NCI-H1417 treated with DMSO at 0.1 percent for 48 hours (cell line): ENCODE data around the gene ARHGAP15.

Experiments used
- DNase-seq: peaks from one replicate; lab custom pipeline; 2025; lab: John Stamatoyannopoulos, UW

Gene ARHGAP15

GRCh38 chr2:143690235-143690634 lies 561.0 kb downstream of the ARHGAP15 start:
- no peak for DNase-seq

- DNase-seq, result no peak
These were observed 561.9 kb downstream of the ARHGAP15 start for GRCh38 chr2:143691121-143691520.

- DNase-seq, result no peak
These were observed 562.9 kb downstream of the ARHGAP15 start for GRCh38 chr2:143692162-143692561.

DNA sequence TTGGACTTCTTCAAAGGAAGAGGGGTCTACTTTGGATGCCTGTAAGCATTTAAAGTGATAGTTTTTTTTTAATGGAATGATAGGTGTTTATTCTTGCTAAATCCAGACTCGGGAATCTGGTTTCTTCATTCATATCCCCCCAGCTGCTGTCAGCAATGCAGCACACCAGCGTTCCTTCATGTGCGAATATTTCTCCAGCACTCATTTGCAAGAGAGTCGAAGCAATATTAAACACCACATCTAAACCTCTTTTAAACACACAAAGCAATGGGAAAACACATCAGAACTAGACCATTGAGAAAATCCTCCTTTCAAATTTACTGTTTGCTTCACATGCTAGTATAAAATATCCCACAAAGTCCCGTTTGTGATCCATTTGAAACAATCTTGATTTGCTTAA lies 563.7 kb downstream of the ARHGAP15 start:
- no peak for DNase-seq

- no peak for DNase-seq
These were observed 565.1 kb downstream of the ARHGAP15 start for GRCh38 chr2:143694335-143694734.

DNA sequence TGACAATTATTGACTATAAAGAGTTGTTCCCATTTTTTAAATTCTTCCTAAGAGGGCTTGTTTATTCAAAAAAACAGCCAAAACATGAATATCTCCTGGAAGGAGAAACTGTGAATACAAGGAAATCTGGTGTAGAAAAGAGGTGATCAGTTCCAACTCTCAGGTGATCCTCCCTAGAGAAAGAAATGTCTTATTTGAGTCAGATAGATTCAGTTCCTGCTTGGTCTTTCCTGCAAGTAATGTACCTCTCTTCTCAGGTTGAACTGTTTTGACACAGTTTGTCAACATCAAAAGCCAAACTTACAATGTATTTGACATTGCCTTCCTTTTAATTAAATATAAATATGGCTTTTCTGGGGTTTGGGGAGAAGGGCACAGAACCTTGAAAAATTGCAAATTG lies 567.4 kb downstream of the ARHGAP15 start:
- no peak for DNase-seq

DNA sequence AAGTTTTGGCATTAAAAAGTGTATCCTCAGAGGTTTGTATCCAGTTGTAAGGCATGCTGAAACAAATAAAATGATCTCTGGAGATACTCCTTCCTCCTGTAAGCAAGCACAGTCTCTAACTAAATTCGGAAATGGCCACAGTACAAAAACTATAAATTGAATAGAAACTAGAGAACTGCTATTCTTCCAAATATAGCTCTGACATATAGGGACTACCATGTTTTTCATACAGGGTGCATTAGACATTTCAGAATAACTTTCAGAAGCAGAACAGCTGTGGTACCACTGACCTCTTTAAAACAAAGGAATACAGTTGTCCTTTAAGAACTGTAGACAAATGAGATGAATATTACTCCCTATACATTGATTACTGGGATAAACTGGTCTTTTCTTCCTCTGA lies 568.5 kb downstream of the ARHGAP15 start:
- DNase-seq, result no peak

DNA sequence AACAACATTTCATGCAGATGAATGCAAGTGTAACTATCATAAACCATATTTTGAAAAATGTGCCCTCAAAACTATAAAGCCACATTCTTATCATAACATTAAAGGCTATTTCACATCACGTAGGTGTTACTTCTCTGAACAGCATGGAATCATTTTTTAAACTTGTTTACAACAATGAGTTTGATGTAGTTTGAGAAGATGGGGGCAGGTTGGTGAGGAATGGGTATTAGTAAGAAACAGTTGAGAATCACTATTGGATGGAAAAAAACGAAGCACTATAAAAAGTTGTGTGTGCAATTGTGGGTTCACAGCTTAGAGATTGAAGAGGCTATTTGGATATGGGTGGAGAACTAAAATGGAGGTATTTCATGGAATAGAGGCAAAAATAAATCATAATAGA lies 569.1 kb downstream of the ARHGAP15 start:
- no peak for DNase-seq

- no peak for DNase-seq
These were observed 569.8 kb downstream of the ARHGAP15 start for GRCh38 chr2:143698888-143699570.

- no peak for DNase-seq
These were observed 571.6 kb downstream of the ARHGAP15 start for GRCh38 chr2:143700865-143701264.

DNA sequence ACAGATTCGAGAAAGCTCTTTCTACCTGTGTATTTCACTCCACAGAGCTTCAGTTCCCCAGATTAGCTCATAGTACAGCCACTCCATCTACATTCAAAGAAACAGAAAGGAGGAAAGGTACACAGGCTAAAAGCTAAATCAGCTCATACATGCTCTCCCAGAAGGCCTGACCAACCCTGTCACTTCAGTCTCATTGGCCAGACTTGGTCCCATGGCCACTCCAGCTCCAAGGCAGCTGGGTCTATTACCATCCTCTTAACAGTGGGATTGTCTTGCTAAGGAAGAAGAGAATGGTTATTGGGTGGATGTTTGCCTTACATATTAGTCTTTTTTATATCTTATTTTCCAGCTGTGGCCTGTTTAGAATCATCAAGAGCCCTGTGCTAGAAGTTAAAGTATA lies 572.6 kb downstream of the ARHGAP15 start:
- DNase-seq, result no peak

GRCh38 chr2:143702931-143703330 lies 573.7 kb downstream of the ARHGAP15 start:
- DNase-seq, result no peak

DNA sequence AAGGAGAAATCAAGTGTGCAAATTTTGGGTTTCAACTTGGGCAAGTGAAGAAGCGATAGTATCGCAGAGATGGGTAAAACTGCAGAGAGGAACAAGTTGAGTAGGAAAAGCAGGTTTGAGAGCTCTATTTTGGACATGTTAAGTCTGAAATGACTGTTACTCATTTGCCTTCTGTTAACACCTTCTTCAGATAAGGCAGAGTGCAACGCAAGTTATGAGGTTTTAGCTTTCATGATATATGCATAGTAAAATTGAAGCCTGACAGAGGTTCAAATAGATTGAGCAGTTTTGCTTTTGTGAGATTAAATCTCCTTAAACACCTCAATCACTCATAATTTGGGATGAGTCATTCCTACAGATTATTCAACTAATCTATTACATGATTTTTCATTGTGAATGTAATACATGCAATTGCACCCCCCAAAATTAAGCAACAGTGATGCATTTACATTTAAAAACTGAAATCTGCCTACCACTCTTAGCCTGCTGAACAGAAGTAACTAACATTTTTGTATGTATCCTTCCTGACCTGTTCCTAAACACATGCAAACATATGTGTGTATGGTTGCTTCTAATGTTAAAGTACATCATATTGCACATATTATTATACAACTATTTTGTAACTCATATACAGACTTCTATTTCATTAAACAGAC lies 575.4 kb downstream of the ARHGAP15 start:
- DNase-seq, result no peak

DNA sequence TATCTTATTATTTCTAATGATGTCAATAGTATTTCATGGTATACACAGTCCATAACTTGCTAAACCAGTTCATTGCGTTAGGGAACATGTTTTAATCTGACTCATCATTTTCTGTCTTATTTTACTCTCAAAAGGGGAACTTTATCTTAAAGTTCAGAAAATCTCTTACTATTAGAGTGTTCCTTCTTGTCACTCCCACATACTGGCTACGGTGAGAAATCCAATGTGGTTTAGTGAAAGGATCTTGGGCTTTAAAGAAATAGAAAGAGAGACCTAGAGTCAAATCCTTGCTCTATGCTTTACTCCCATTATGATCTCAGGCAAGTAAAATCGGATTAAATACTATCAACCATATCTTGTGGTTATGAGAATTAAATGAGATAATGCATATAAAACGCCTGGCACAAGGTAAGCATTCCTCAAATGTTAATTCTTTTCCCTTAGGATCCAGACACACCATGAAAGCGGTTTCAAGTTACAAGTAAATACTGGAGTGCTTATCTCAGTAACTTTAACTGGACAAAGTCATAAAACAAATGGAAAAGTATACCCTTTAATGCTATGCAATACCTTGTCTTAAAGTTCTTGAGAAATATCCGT lies 576.0 kb downstream of the ARHGAP15 start:
- DNase-seq, result no peak

GRCh38 chr2:143706354-143706753 lies 577.1 kb downstream of the ARHGAP15 start:
- no peak for DNase-seq

DNA sequence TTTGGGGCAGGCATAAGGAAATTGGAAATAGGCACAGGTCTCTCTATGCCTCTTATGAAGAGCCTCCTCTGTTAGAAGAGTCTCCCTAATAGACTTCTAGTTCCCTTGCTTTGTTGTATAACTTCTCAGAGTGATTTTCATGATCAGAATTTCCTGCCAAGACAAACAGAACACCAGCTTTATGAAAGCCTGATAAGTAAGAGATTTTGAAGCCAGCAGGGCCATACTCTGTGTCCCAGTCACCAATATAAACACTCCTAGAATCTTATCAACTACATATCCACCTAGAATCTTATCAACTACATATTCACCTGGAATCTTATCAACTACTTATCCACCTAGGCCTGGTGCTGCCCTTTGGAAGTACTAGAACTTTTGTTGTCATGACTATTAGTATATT lies 579.5 kb downstream of the ARHGAP15 start:
- no peak for DNase-seq

GRCh38 chr2:143710196-143710595 lies 581.0 kb downstream of the ARHGAP15 start:
- DNase-seq, result no peak

GRCh38 chr2:143710879-143711278 lies 581.7 kb downstream of the ARHGAP15 start:
- no peak for DNase-seq

GRCh38 chr2:143716522-143716921 lies 587.3 kb downstream of the ARHGAP15 start:
- DNase-seq, result no peak

- no peak for DNase-seq
These were observed 587.8 kb downstream of the ARHGAP15 start for GRCh38 chr2:143717053-143717452.

DNA sequence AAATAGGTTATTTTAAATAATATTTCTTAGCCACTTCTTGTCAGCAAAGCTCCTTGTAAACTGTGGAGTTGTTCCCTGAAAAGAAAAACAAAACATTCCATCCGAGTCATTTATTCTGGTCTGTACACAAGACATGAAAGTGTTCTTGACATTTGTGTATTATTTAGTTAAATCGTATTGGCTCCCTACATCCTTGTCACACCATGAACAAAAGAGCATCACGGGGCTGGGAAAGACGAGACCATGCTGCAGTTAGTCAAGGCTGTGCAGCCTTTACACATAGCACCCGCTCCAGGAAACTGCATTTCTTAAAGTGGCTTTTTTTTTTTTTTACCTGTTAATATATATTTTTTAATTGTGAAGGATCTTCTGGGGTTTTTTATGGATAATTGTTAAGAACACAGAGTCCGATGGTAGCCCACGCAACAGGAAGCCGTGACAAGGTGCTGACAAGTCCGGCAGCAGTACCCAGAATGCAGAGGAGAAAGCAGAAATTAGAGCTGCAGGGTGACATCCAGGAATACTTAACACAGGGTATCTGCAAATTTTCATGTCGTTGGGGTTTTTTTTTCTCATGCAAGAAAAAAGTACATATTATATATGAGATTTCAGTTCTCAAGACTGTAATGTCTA lies 588.4 kb downstream of the ARHGAP15 start:
- no peak for DNase-seq

GRCh38 chr2:143718745-143719144 lies 589.5 kb downstream of the ARHGAP15 start:
- no peak for DNase-seq

GRCh38 chr2:143719406-143719805 lies 590.2 kb downstream of the ARHGAP15 start:
- DNase-seq, result no peak
